K562 (cell line): ENCODE measurements around the gene LIMS1. TPM values are rescaled to one million over a fixed set of nuclear protein-coding genes. Genes with fewer than 3 reads are reported as not detected.
A peak's percentile ranks its signal among the peaks of the same experiment; 100 is the strongest.

Source experiments
- BRF1 ChIP-seq: IDR thresholded peaks from 3 replicates; pipeline ENCODE4 v1.6.1; 2011; ENCODE audit warnings: borderline replicate concordance, mild to moderate bottlenecking; ENCODE audit not compliant: insufficient read length; ENCODE audit errors: extremely low read depth
- E2F6 ChIP-seq, 2 experiments: IDR thresholded peaks; 2 replicates each; pipeline ENCODE4 v1.6.1; 2011; ENCODE audit warnings: borderline replicate concordance in 1 of 2, control low read depth in 1 of 2, low read depth in 1 of 2, low read length in 1 of 2, mild to moderate bottlenecking in 1 of 2, mixed read lengths in 1 of 2, moderate library complexity in 1 of 2; ENCODE audit not compliant: insufficient read depth in 1 of 2, insufficient read length in 1 of 2, poor library complexity in 1 of 2, severe bottlenecking in 1 of 2; ENCODE audit errors: extremely low read depth in 1 of 2
- ELK1 ChIP-seq: sonication (generic); formaldehyde crosslinking; IDR thresholded peaks from 2 replicates; pipeline ENCODE4 v1.8.1; 2022; ENCODE audit warnings: missing genetic modification reagents
- HEY1 ChIP-seq: fragments of 250-450 bp; sonication (Bioruptor Pico); IDR thresholded peaks from 2 replicates; pipeline ENCODE4 v1.5.0; 2020; ENCODE audit warnings: mild to moderate bottlenecking, moderate library complexity, borderline replicate concordance
- L3MBTL2 ChIP-seq: fragments of 450-650 bp; IDR thresholded peaks from 2 replicates; pipeline ENCODE4 v1.6.1; 2016; ENCODE audit warnings: mild to moderate bottlenecking, moderate library complexity
- NBN ChIP-seq: fragments of 450-650 bp; IDR thresholded peaks from 2 replicates; pipeline ENCODE4 v1.6.1; 2016; ENCODE audit warnings: low read depth, mild to moderate bottlenecking
- OTX1 ChIP-seq: fragments of 450-650 bp; formaldehyde crosslinking; IDR thresholded peaks from 2 replicates; pipeline ENCODE4 v1.4.0; 2022; ENCODE audit warnings: mild to moderate bottlenecking
- PPARD ChIP-seq: fragments of 250-450 bp; sonication (Bioruptor Pico); IDR thresholded peaks from 2 replicates; pipeline ENCODE4 v1.8.0; 2022; ENCODE audit warnings: inconsistent platforms, mild to moderate bottlenecking, moderate library complexity
- RFX5 ChIP-seq: IDR thresholded peaks from 2 replicates; pipeline ENCODE4 v1.6.1; 2011; ENCODE audit warnings: low read depth, mild to moderate bottlenecking, improper control_type of control experiment, low read length
- SMARCE1 ChIP-seq: fragments of 450-650 bp; IDR thresholded peaks from 2 replicates; pipeline ENCODE4 v1.7.1; 2016; ENCODE audit warnings: mild to moderate bottlenecking
- ZBTB8A ChIP-seq: fragments of 450-650 bp; IDR thresholded peaks from 2 replicates; pipeline ENCODE4 v1.6.1; 2018; ENCODE audit warnings: mild to moderate bottlenecking, moderate library complexity; ENCODE audit not compliant: partially characterized antibody
- ZNF12 ChIP-seq: sonication (generic); formaldehyde crosslinking; IDR thresholded peaks from 2 replicates; pipeline ENCODE4 v1.4.0; 2020; ENCODE audit warnings: mild to moderate bottlenecking, missing genetic modification reagents
- ZNF780A ChIP-seq: fragments of 250-450 bp; sonication (Bioruptor Pico); IDR thresholded peaks from 2 replicates; pipeline ENCODE4 v1.5.0; 2021; ENCODE audit warnings: mild to moderate bottlenecking
- polyA plus RNA-seq, 8 experiments: library from polyadenylated mRNA; depleted of rRNA in 4 of 8; stranded (reverse) in 5 of 8; unstranded in 3 of 8; fragments of >200 nt; fragmentation: Nextera tagmentation in 2 of 8; fragmentation: Illumina TruSeq in 1 of 8; extraction: Ambion mirVana in 2 of 8; extraction: Trizol in 1 of 8; gene quantifications; 2 replicates each; pipeline versions ENCODE4 v1.2.1 to v1.2.3, GENCODE V29; 2011 to 2014; ENCODE audit warnings: inconsistent platforms in 1 of 8, missing spikeins in 1 of 8
- total RNA-seq, 7 experiments: library from RNA; depleted of rRNA in 6 of 7; stranded (reverse); fragments of >200 nt in 6 of 7; fragmentation: Illumina TruSeq in 2 of 7; extraction: Trizol in 2 of 7; gene quantifications; 2 replicates each; pipeline versions ENCODE4 v1.2.1 to v1.2.3, GENCODE V29; 2011 to 2021; ENCODE audit warnings: low replicate concordance in 1 of 7
- TF ChIP-seq, protein P1 (sequence below): fragments of 250-450 bp; sonication (Bioruptor Pico); IDR thresholded peaks from 2 replicates; pipeline ENCODE4 v1.9.0; 2021; ENCODE audit warnings: mild to moderate bottlenecking, inconsistent platforms
- TF ChIP-seq, protein P2 (sequence below), 3 experiments: IDR thresholded peaks in 2 of 3; conservative IDR thresholded peaks in 1 of 3; 2 replicates each; pipeline ENCODE4 v1.5.1; 2011 to 2012; ENCODE audit warnings: low read length in 3 of 3, mild to moderate bottlenecking in 3 of 3, control low read depth in 2 of 3, improper control_type of control experiment in 1 of 3, inconsistent platforms in 1 of 3, low read depth in 1 of 3, mixed read lengths in 1 of 3, moderate library complexity in 1 of 3; ENCODE audit not compliant: insufficient read depth in 2 of 3
- TF ChIP-seq, protein P3 (sequence below): fragments of 250-450 bp; sonication (Bioruptor Pico); IDR thresholded peaks from 2 replicates; pipeline ENCODE4 v1.5.1; 2021; ENCODE audit warnings: mild to moderate bottlenecking
- TF ChIP-seq, protein P4 (sequence below): fragments of 250-450 bp; sonication (Bioruptor Pico); IDR thresholded peaks from 2 replicates; pipeline ENCODE4 v1.4.0; 2020; ENCODE audit warnings: borderline replicate concordance

Gene LIMS1
- total and polyA plus RNA-seq, 9 of the 15 experiments (the other 6 are each of a cell fraction or from before 2014, with no cell fraction given) = 52.8 to 134 (median 81.0) TPM

GRCh38 chr2:108594132-108594981 lies 60.1 kb downstream of the LIMS1 start (continued):
- TF ChIP-seq, protein P1, sequence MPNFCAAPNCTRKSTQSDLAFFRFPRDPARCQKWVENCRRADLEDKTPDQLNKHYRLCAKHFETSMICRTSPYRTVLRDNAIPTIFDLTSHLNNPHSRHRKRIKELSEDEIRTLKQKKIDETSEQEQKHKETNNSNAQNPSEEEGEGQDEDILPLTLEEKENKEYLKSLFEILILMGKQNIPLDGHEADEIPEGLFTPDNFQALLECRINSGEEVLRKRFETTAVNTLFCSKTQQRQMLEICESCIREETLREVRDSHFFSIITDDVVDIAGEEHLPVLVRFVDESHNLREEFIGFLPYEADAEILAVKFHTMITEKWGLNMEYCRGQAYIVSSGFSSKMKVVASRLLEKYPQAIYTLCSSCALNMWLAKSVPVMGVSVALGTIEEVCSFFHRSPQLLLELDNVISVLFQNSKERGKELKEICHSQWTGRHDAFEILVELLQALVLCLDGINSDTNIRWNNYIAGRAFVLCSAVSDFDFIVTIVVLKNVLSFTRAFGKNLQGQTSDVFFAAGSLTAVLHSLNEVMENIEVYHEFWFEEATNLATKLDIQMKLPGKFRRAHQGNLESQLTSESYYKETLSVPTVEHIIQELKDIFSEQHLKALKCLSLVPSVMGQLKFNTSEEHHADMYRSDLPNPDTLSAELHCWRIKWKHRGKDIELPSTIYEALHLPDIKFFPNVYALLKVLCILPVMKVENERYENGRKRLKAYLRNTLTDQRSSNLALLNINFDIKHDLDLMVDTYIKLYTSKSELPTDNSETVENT = no peak
- no peak for TF ChIP-seq E2F6 (IDR thresholded peaks at IDR 0.05; ENCODE audit: borderline replicate concordance in 1 of 2, extremely low read depth in 1 of 2, insufficient read depth in 1 of 2, insufficient read length in 1 of 2, low read depth in 1 of 2, low read length in 1 of 2, poor library complexity in 1 of 2, severe bottlenecking in 1 of 2)
- no peak for TF ChIP-seq ZBTB8A
- TF ChIP-seq, protein P2, sequence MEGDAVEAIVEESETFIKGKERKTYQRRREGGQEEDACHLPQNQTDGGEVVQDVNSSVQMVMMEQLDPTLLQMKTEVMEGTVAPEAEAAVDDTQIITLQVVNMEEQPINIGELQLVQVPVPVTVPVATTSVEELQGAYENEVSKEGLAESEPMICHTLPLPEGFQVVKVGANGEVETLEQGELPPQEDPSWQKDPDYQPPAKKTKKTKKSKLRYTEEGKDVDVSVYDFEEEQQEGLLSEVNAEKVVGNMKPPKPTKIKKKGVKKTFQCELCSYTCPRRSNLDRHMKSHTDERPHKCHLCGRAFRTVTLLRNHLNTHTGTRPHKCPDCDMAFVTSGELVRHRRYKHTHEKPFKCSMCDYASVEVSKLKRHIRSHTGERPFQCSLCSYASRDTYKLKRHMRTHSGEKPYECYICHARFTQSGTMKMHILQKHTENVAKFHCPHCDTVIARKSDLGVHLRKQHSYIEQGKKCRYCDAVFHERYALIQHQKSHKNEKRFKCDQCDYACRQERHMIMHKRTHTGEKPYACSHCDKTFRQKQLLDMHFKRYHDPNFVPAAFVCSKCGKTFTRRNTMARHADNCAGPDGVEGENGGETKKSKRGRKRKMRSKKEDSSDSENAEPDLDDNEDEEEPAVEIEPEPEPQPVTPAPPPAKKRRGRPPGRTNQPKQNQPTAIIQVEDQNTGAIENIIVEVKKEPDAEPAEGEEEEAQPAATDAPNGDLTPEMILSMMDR (IDR thresholded peaks at IDR 0.05 in 2 of 3, conservative IDR thresholded peaks at IDR 0.05 in 1 of 3; ENCODE audit: insufficient read depth in 2 of 3, low read depth in 1 of 3, low read length in 3 of 3) = no peak
- no peak for TF ChIP-seq RFX5
- TF ChIP-seq L3MBTL2 = no peak
- TF ChIP-seq NBN = no peak
- TF ChIP-seq SMARCE1 = peak; percentile 85
- TF ChIP-seq ZNF780A = no peak
- no peak for TF ChIP-seq ZNF12 (CRISPR knock-in tag)
- TF ChIP-seq PPARD (CRISPR knock-in tag) = no peak
- TF ChIP-seq HEY1 = no peak
- TF ChIP-seq, protein P3, sequence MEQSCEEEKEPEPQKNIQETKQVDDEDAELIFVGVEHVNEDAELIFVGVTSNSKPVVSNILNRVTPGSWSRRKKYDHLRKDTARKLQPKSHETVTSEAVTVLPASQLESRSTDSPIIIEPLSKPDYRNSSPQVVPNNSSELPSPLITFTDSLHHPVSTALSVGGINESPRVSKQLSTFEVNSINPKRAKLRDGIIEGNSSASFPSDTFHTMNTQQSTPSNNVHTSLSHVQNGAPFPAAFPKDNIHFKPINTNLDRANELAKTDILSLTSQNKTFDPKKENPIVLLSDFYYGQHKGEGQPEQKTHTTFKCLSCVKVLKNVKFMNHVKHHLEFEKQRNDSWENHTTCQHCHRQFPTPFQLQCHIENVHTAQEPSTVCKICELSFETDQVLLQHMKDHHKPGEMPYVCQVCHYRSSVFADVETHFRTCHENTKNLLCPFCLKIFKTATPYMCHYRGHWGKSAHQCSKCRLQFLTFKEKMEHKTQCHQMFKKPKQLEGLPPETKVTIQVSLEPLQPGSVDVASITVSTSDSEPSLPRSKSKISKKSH (CRISPR knock-in tag) = no peak
- no peak for TF ChIP-seq ELK1 (CRISPR knock-in tag)
- no peak for TF ChIP-seq BRF1
- TF ChIP-seq, protein P4, sequence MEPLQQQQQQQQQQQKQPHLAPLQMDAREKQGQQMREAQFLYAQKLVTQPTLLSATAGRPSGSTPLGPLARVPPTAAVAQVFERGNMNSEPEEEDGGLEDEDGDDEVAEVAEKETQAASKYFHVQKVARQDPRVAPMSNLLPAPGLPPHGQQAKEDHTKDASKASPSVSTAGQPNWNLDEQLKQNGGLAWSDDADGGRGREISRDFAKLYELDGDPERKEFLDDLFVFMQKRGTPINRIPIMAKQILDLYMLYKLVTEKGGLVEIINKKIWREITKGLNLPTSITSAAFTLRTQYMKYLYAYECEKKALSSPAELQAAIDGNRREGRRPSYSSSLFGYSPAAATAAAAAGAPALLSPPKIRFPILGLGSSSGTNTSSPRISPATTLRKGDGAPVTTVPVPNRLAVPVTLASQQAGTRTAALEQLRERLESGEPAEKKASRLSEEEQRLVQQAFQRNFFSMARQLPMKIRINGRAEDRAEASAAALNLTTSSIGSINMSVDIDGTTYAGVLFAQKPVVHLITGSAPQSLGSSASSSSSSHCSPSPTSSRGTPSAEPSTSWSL = no peak
- TF ChIP-seq OTX1 (CRISPR knock-in tag) = no peak
